Measurements from ENCODE around the gene CIB1.

Gene CIB1

GRCh38 chr15:90211440-90212143 lies 22.1 kb downstream of the CIB1 start:
- H3K4me1 ChIP-seq (ENCODE audit: control insufficient read depth, insufficient read depth, low read length) = peaks cover 53% of the 10 kb centered on the region
- H3K4me3 ChIP-seq (ENCODE audit: low read length) = peak overlapping the region; percentile 18
- H3K9ac ChIP-seq (ENCODE audit: low read length) = peak overlapping the region; percentile 86
- no peaks in the 10 kb centered on the region for H3K36me3 ChIP-seq (ENCODE audit: control insufficient read depth, insufficient read depth, low read length)
- H3K27me3 ChIP-seq (ENCODE audit: control insufficient read depth, insufficient read depth, low read length) = no peaks in the 10 kb centered on the region
- no peaks in the 10 kb centered on the region for H3K9me3 ChIP-seq (ENCODE audit: control insufficient read depth, low read length)

- Histone ChIP-seq H3K4me3 (ENCODE audit: low read length) (peak overlapping the region; percentile 17), H3K9ac (ENCODE audit: low read length) (peak overlapping the region; percentile 86), H3K36me3 (ENCODE audit: control insufficient read depth, insufficient read depth, low read length) (no peaks in the 10 kb centered on the region), H3K4me1 (ENCODE audit: control insufficient read depth, insufficient read depth, low read length) (peaks cover 53% of the 10 kb centered on the region), H3K27me3 (ENCODE audit: control insufficient read depth, insufficient read depth, low read length) (no peaks in the 10 kb centered on the region), H3K9me3 (ENCODE audit: control insufficient read depth, low read length) (no peaks in the 10 kb centered on the region)
These were observed 22.7 kb downstream of the CIB1 start for GRCh38 chr15:90211009-90211408.

GRCh38 chr15:90210593-90210992 lies 23.1 kb downstream of the CIB1 start:
- Histone ChIP-seq H3K27me3 (ENCODE audit: control insufficient read depth, insufficient read depth, low read length) (no peaks in the 10 kb centered on the region), H3K9me3 (ENCODE audit: control insufficient read depth, low read length) (no peaks in the 10 kb centered on the region), H3K4me1 (ENCODE audit: control insufficient read depth, insufficient read depth, low read length) (peaks cover 53% of the 10 kb centered on the region), H3K9ac (ENCODE audit: low read length) (peak overlapping the region; percentile 86), H3K36me3 (ENCODE audit: control insufficient read depth, insufficient read depth, low read length) (no peaks in the 10 kb centered on the region), H3K4me3 (ENCODE audit: low read length) (no peak overlapping the region)

GRCh38 chr15:90209591-90209990 lies 24.1 kb downstream of the CIB1 start:
- no peaks in the 10 kb centered on the region for H3K9me3 ChIP-seq (ENCODE audit: control insufficient read depth, low read length)
- peak overlapping the region; percentile 86 for H3K9ac ChIP-seq (ENCODE audit: low read length)
- H3K27me3 ChIP-seq (ENCODE audit: control insufficient read depth, insufficient read depth, low read length) = no peaks in the 10 kb centered on the region
- H3K4me1 ChIP-seq (ENCODE audit: control insufficient read depth, insufficient read depth, low read length) = peaks cover 50% of the 10 kb centered on the region
- H3K36me3 ChIP-seq (ENCODE audit: control insufficient read depth, insufficient read depth, low read length) = no peaks in the 10 kb centered on the region
- H3K4me3 ChIP-seq (ENCODE audit: low read length) = no peak overlapping the region

- Histone ChIP-seq H3K36me3 (ENCODE audit: control insufficient read depth, insufficient read depth, low read length) (no peaks in the 10 kb centered on the region), H3K4me3 (ENCODE audit: low read length) (no peak overlapping the region), H3K27me3 (ENCODE audit: control insufficient read depth, insufficient read depth, low read length) (no peaks in the 10 kb centered on the region), H3K4me1 (ENCODE audit: control insufficient read depth, insufficient read depth, low read length) (peaks cover 46% of the 10 kb centered on the region), H3K9me3 (ENCODE audit: control insufficient read depth, low read length) (no peaks in the 10 kb centered on the region), H3K9ac (ENCODE audit: low read length) (no peak overlapping the region)
These were observed 25.4 kb downstream of the CIB1 start for GRCh38 chr15:90208356-90208755.

GRCh38 chr15:90207252-90207651 lies 26.5 kb downstream of the CIB1 start:
- no peaks in the 10 kb centered on the region for H3K9me3 ChIP-seq (ENCODE audit: control insufficient read depth, low read length)
- no peaks in the 10 kb centered on the region for H3K36me3 ChIP-seq (ENCODE audit: control insufficient read depth, insufficient read depth, low read length)
- peaks cover 46% of the 10 kb centered on the region for H3K4me1 ChIP-seq (ENCODE audit: control insufficient read depth, insufficient read depth, low read length)
- H3K4me3 ChIP-seq (ENCODE audit: low read length) = no peak overlapping the region
- no peaks in the 10 kb centered on the region for H3K27me3 ChIP-seq (ENCODE audit: control insufficient read depth, insufficient read depth, low read length)
- no peak overlapping the region for H3K9ac ChIP-seq (ENCODE audit: low read length)

GRCh38 chr15:90205886-90206285 lies 27.9 kb downstream of the CIB1 start:
- Histone ChIP-seq H3K27me3 (ENCODE audit: control insufficient read depth, insufficient read depth, low read length) (no peaks in the 10 kb centered on the region), H3K36me3 (ENCODE audit: control insufficient read depth, insufficient read depth, low read length) (no peaks in the 10 kb centered on the region), H3K4me1 (ENCODE audit: control insufficient read depth, insufficient read depth, low read length) (peaks cover 39% of the 10 kb centered on the region), H3K4me3 (ENCODE audit: low read length) (no peak overlapping the region), H3K9ac (ENCODE audit: low read length) (no peak overlapping the region), H3K9me3 (ENCODE audit: control insufficient read depth, low read length) (no peaks in the 10 kb centered on the region)

GRCh38 chr15:90205050-90205848 lies 28.5 kb downstream of the CIB1 start:
- peaks cover 39% of the 10 kb centered on the region for H3K4me1 ChIP-seq (ENCODE audit: control insufficient read depth, insufficient read depth, low read length)
- no peak overlapping the region for H3K9ac ChIP-seq (ENCODE audit: low read length)
- no peaks in the 10 kb centered on the region for H3K36me3 ChIP-seq (ENCODE audit: control insufficient read depth, insufficient read depth, low read length)

GRCh38 chr15:90203922-90204321 lies 29.8 kb downstream of the CIB1 start:
- no peak overlapping the region for H3K9ac ChIP-seq (ENCODE audit: low read length)
- H3K9me3 ChIP-seq (ENCODE audit: control insufficient read depth, low read length) = no peaks in the 10 kb centered on the region
- H3K36me3 ChIP-seq (ENCODE audit: control insufficient read depth, insufficient read depth, low read length) = no peaks in the 10 kb centered on the region
- peaks cover 29% of the 10 kb centered on the region for H3K4me1 ChIP-seq (ENCODE audit: control insufficient read depth, insufficient read depth, low read length)
- no peaks in the 10 kb centered on the region for H3K27me3 ChIP-seq (ENCODE audit: control insufficient read depth, insufficient read depth, low read length)
- H3K4me3 ChIP-seq (ENCODE audit: low read length) = no peak overlapping the region

More at GRCh38 chr15:90205050-90205848, 28.5 kb downstream of the CIB1 start:
- no peaks in the 10 kb centered on the region for H3K27me3 ChIP-seq (ENCODE audit: control insufficient read depth, insufficient read depth, low read length)
- no peak overlapping the region for H3K4me3 ChIP-seq (ENCODE audit: low read length)
- H3K9me3 ChIP-seq (ENCODE audit: control insufficient read depth, low read length) = no peaks in the 10 kb centered on the region

GRCh38 chr15:90203473-90203872 lies 30.3 kb downstream of the CIB1 start:
- H3K9me3 ChIP-seq (ENCODE audit: control insufficient read depth, low read length) = no peaks in the 10 kb centered on the region
- no peaks in the 10 kb centered on the region for H3K27me3 ChIP-seq (ENCODE audit: control insufficient read depth, insufficient read depth, low read length)
- H3K9ac ChIP-seq (ENCODE audit: low read length) = peak overlapping the region; percentile 87
- H3K4me3 ChIP-seq (ENCODE audit: low read length) = no peak overlapping the region
- H3K4me1 ChIP-seq (ENCODE audit: control insufficient read depth, insufficient read depth, low read length) = peaks cover 29% of the 10 kb centered on the region
- H3K36me3 ChIP-seq (ENCODE audit: control insufficient read depth, insufficient read depth, low read length) = no peaks in the 10 kb centered on the region

GRCh38 chr15:90202929-90203328 lies 30.8 kb downstream of the CIB1 start:
- H3K9ac ChIP-seq (ENCODE audit: low read length) = peak overlapping the region; percentile 87
- peak overlapping the region; percentile 32 for H3K4me3 ChIP-seq (ENCODE audit: low read length)
- H3K27me3 ChIP-seq (ENCODE audit: control insufficient read depth, insufficient read depth, low read length) = no peaks in the 10 kb centered on the region
- H3K9me3 ChIP-seq (ENCODE audit: control insufficient read depth, low read length) = no peaks in the 10 kb centered on the region
- H3K36me3 ChIP-seq (ENCODE audit: control insufficient read depth, insufficient read depth, low read length) = no peaks in the 10 kb centered on the region
- peaks cover 29% of the 10 kb centered on the region for H3K4me1 ChIP-seq (ENCODE audit: control insufficient read depth, insufficient read depth, low read length)

- H3K4me3 ChIP-seq (ENCODE audit: low read length) = peak overlapping the region; percentile 32
- H3K9me3 ChIP-seq (ENCODE audit: control insufficient read depth, low read length) = no peaks in the 10 kb centered on the region
- peaks cover 29% of the 10 kb centered on the region for H3K4me1 ChIP-seq (ENCODE audit: control insufficient read depth, insufficient read depth, low read length)
- no peaks in the 10 kb centered on the region for H3K36me3 ChIP-seq (ENCODE audit: control insufficient read depth, insufficient read depth, low read length)
- no peaks in the 10 kb centered on the region for H3K27me3 ChIP-seq (ENCODE audit: control insufficient read depth, insufficient read depth, low read length)
- peak overlapping the region; percentile 87 for H3K9ac ChIP-seq (ENCODE audit: low read length)
These were observed 31.8 kb downstream of the CIB1 start for GRCh38 chr15:90201944-90202375.

Data from mucosa of stomach (tissue), 1 donor.